SK-N-SH (cell line): ENCODE results near the gene EXOC2. TPM values are rescaled to one million over a fixed set of nuclear protein-coding genes. Genes with fewer than 3 reads are reported as not detected.

ENCODE experiments used
- CTCF ChIA-PET: fragments of 300-600, 350-600 bp; formaldehyde crosslinking; extraction: SDS; loops from one replicate; lab custom pipeline; 2021; lab: Yijun Ruan, JAX
- POLR2A ChIA-PET: fragments of 350-600 bp; sonication (Branson Sonifier 250); formaldehyde crosslinking; extraction: SDS; loops from one replicate; lab custom pipeline; 2020; ENCODE audit warnings: antibody characterized with exemption, inconsistent platforms; lab: Yijun Ruan, JAX
- DNase-seq: peaks from one replicate; pipeline ENCODE4 v3.0.0; 2012
- H2AFZ ChIP-seq: fragments of 200-600 bp; sonication (generic); 2 replicates; pipeline ENCODE4 v1.8.1; 2016; ENCODE audit warnings: antibody characterized with exemption, mild to moderate bottlenecking, low read depth
- H3F3A ChIP-seq: fragments of 200-600 bp; sonication (generic); replicated peaks from 2 replicates; pipeline ENCODE3; 2016; ENCODE audit warnings: antibody characterized with exemption, mild to moderate bottlenecking; ENCODE audit not compliant: insufficient read depth
- H3K27ac ChIP-seq, 2 experiments: fragments of 200-500 bp in 1 of 2; fragments of 200-600 bp in 1 of 2; sonication (Bioruptor generic) in 1 of 2; sonication (generic), shearing (Covaris generic) in 1 of 2; 2 replicates each; pipeline versions ENCODE4 v1.5.1 to v1.6.1; 2014 to 2016; ENCODE audit warnings: low read depth in 2 of 2, inconsistent platforms in 1 of 2, low read length in 1 of 2, mild to moderate bottlenecking in 1 of 2, mixed read lengths in 1 of 2
- H3K27me3 ChIP-seq: fragments of 200-600 bp; sonication (generic), shearing (Covaris generic); 2 replicates; pipeline ENCODE4 v1.6.1; 2016; ENCODE audit warnings: mixed run types; ENCODE audit not compliant: insufficient read depth
- H3K36me3 ChIP-seq, 2 experiments: fragments of 200-500 bp in 1 of 2; fragments of 200-600 bp in 1 of 2; sonication (Bioruptor generic) in 1 of 2; sonication (generic) in 1 of 2; replicated peaks in 1 of 2; 2 replicates each; pipeline versions ENCODE3 to v1.5.1; 2014 to 2016; ENCODE audit warnings: low read length in 1 of 2, mild to moderate bottlenecking in 1 of 2; ENCODE audit not compliant: insufficient read depth in 2 of 2, control insufficient read depth in 1 of 2
- H3K4me1 ChIP-seq, 2 experiments: fragments of 200-500 bp in 1 of 2; fragments of 200-600 bp in 1 of 2; sonication (Bioruptor generic) in 1 of 2; sonication (generic), shearing (Covaris generic) in 1 of 2; 2 replicates each; pipeline versions ENCODE4 v1.5.1 to v1.6.1; 2014 to 2016; ENCODE audit warnings: low read depth in 1 of 2, low read length in 1 of 2, mixed run types in 1 of 2; ENCODE audit not compliant: insufficient read depth in 2 of 2, control insufficient read depth in 1 of 2
- H3K4me2 ChIP-seq: fragments of 200-600 bp; sonication (generic), shearing (Covaris generic); 2 replicates; pipeline ENCODE4 v1.6.1; 2017; ENCODE audit warnings: mixed run types
- H3K4me3 ChIP-seq, 2 experiments: fragments of 200-500 bp in 1 of 2; fragments of 200-600 bp in 1 of 2; sonication (Bioruptor generic) in 1 of 2; sonication (generic), shearing (Covaris generic) in 1 of 2; 2 replicates each; pipeline versions ENCODE4 v1.5.1 to v1.8.1; 2014 to 2016; ENCODE audit warnings: low read depth in 2 of 2, inconsistent platforms in 1 of 2, low read length in 1 of 2, mild to moderate bottlenecking in 1 of 2, mixed read lengths in 1 of 2, moderate library complexity in 1 of 2
- H3K79me2 ChIP-seq: fragments of 200-600 bp; sonication (generic); 2 replicates; pipeline ENCODE4 v1.8.1; 2017; ENCODE audit warnings: mild to moderate bottlenecking; ENCODE audit not compliant: insufficient read depth
- H3K9ac ChIP-seq: fragments of 200-600 bp; sonication (generic); 2 replicates; pipeline ENCODE4 v1.6.1; 2017; ENCODE audit warnings: mixed run types
- H3K9me2 ChIP-seq: fragments of 200-600 bp; sonication (generic); 2 replicates; pipeline ENCODE4 v1.6.1; 2017; ENCODE audit warnings: mixed run types
- H3K9me3 ChIP-seq: fragments of 200-600 bp; sonication (generic); 2 replicates; pipeline ENCODE4 v1.6.1; 2017; ENCODE audit warnings: mixed run types, mild to moderate bottlenecking, moderate library complexity
- H4K20me1 ChIP-seq: fragments of 200-600 bp; sonication (generic); 2 replicates; pipeline ENCODE4 v1.6.1; 2017; ENCODE audit warnings: mild to moderate bottlenecking, mixed run types; ENCODE audit not compliant: insufficient read depth
- CTCF ChIP-seq: fragments of 200-600 bp; sonication (generic); IDR thresholded peaks from 2 replicates; pipeline ENCODE4 v1.6.1; 2017; ENCODE audit warnings: antibody characterized with exemption, mild to moderate bottlenecking, moderate library complexity
- ELF1 ChIP-seq: IDR thresholded peaks from 2 replicates; pipeline ENCODE4 v1.4.0; 2012
- EZH2phosphoT487 ChIP-seq: fragments of 200-600 bp; sonication (generic); IDR thresholded peaks from 2 replicates; pipeline ENCODE4 v1.6.1; 2017; ENCODE audit warnings: low read depth, mixed run types, mild to moderate bottlenecking, antibody characterized with exemption, moderate library complexity, borderline replicate concordance
- FOXJ3 ChIP-seq: sonication (generic); formaldehyde crosslinking; IDR thresholded peaks from 2 replicates; pipeline ENCODE4 v1.5.1; 2020; ENCODE audit warnings: mild to moderate bottlenecking, missing genetic modification reagents
- FOXM1 ChIP-seq: IDR thresholded peaks from 2 replicates; pipeline ENCODE4 v1.4.0; 2012; ENCODE audit warnings: low read depth, mild to moderate bottlenecking
- GABPA ChIP-seq: IDR thresholded peaks from 2 replicates; pipeline ENCODE4 v1.4.0; 2012; ENCODE audit warnings: low read depth, mild to moderate bottlenecking
- GATA2 ChIP-seq: sonication (generic); formaldehyde crosslinking; IDR thresholded peaks from 2 replicates; pipeline ENCODE4 v1.5.0; 2020; ENCODE audit warnings: mild to moderate bottlenecking, missing genetic modification reagents
- JUND ChIP-seq: IDR thresholded peaks from 2 replicates; pipeline ENCODE4 v1.4.0; 2012
- NRF1 ChIP-seq: IDR thresholded peaks from 2 replicates; pipeline ENCODE4 v1.6.1; 2012; ENCODE audit warnings: low read depth, mild to moderate bottlenecking, low read length
- PBX3 ChIP-seq: IDR thresholded peaks from 2 replicates; pipeline ENCODE4; 2012
- POLR2AphosphoS5 ChIP-seq: IDR thresholded peaks from 2 replicates; pipeline ENCODE4 v1.6.1; 2012; ENCODE audit warnings: low read depth, low read length
- TAF1 ChIP-seq: IDR thresholded peaks from 2 replicates; pipeline ENCODE4 v1.6.1; 2012; ENCODE audit warnings: low read depth, mild to moderate bottlenecking, low read length, moderate library complexity, borderline replicate concordance
- USF1 ChIP-seq: IDR thresholded peaks from 2 replicates; pipeline ENCODE4 v1.4.0; 2012; ENCODE audit warnings: low read depth, borderline replicate concordance
- YY1 ChIP-seq: IDR thresholded peaks from 2 replicates; pipeline ENCODE4 v1.4.0; 2012; ENCODE audit warnings: low read depth, mild to moderate bottlenecking
- WGBS: methylation state at CpG from one replicate; pipeline ENCODE4 v1.1.6; 2017; ENCODE audit warnings: low lambda C conversion rate; 5-methylcytosine and 5-hydroxymethylcytosine counted together
- polyA plus RNA-seq, 3 experiments: library from polyadenylated mRNA; depleted of rRNA; stranded (reverse); fragments of >200 nt; gene quantifications; 2 replicates each; pipeline ENCODE4 v1.2.3, GENCODE V29; 2012

EXOC2 gene
- polyA plus RNA-seq, 1 of the 3 experiments (the other 2 are of a cell fraction), result 10.6 TPM

- no peaks in the 10 kb centered on the region for H3K9me3 ChIP-seq
- no peak overlapping the region for H3K9ac ChIP-seq
- TF ChIP-seq FOXM1, result no peak
- no peak for TF ChIP-seq FOXJ3
- TF ChIP-seq USF1, result no peak
- TF ChIP-seq POLR2AphosphoS5, result no peak
- no peak for DNase-seq
- no peaks in the 10 kb centered on the region for H3K27me3 ChIP-seq
- H4K20me1 ChIP-seq, result no peaks in the 10 kb centered on the region
- H2AFZ ChIP-seq, result no peak overlapping the region
- POLR2A ChIA-PET, result no interaction called here
- no peak overlapping the region for H3K4me3 ChIP-seq
- no peak overlapping the region for H3K4me2 ChIP-seq
- 79% methylated on average over 2 of the region's 2 CpGs for WGBS
- no peaks in the 10 kb centered on the region; a peak in 1 of 4 replicates for H3K4me1 ChIP-seq
- CTCF ChIA-PET, result no interaction called here
- no peak overlapping the region for H3K27ac ChIP-seq
- H3K36me3 ChIP-seq, result peaks cover 12 to 23% of the 10 kb centered on the region in 2 experiments
- no peaks in the 10 kb centered on the region for H3K9me2 ChIP-seq
- no peaks in the 10 kb centered on the region for H3F3A ChIP-seq
- H3K79me2 ChIP-seq, result no peaks in the 10 kb centered on the region
Observed at GRCh38 chr6:610882-611281, 82.1 kb downstream of the EXOC2 start.

- no peak overlapping the region for H3K27ac ChIP-seq
- H3K9me3 ChIP-seq, result no peaks in the 10 kb centered on the region
- ChIA-PET CTCF (interaction anchor here (4.1 kb wide), 1 partner anchor 17 kb away, joined by 24 read pairs; no protein-coding TSS in a partner anchor), POLR2A (no interaction called here)
- H2AFZ ChIP-seq, result no peak overlapping the region
- peaks cover 12 to 23% of the 10 kb centered on the region in 2 experiments for H3K36me3 ChIP-seq
- H3K79me2 ChIP-seq, result no peaks in the 10 kb centered on the region
- TF ChIP-seq ELF1 (no peak), CTCF (no peak), JUND (no peak), GATA2 (CRISPR knock-in tag) (no peak), USF1 (no peak), YY1 (no peak), PBX3 (no peak), TAF1 (no peak), GABPA (no peak), EZH2phosphoT487 (no peak), FOXJ3 (no peak), NRF1 (no peak)
- H3K9me2 ChIP-seq, result no peaks in the 10 kb centered on the region
- H3K4me2 ChIP-seq, result no peak overlapping the region
- H3K9ac ChIP-seq, result no peak overlapping the region
- no peaks in the 10 kb centered on the region; a peak in 1 of 4 replicates for H3K4me1 ChIP-seq
- WGBS, result 96% methylated on average over 4 of the region's 4 CpGs
- no peak overlapping the region for H3K4me3 ChIP-seq
- no peaks in the 10 kb centered on the region for H3F3A ChIP-seq
- no peaks in the 10 kb centered on the region for H3K27me3 ChIP-seq
- DNase-seq, result no peak
- H4K20me1 ChIP-seq, result no peaks in the 10 kb centered on the region
Observed at GRCh38 chr6:609905-610304, 83.0 kb downstream of the EXOC2 start.
